GM19025 (cell line): Measurements from ENCODE around the gene DNMT3A.
A peak's percentile ranks its signal among the peaks of the same experiment; 100 is the strongest.

Experiments
- ATAC-seq: cut with Tn5 transposase; IDR thresholded peaks from one replicate; pipeline ENCODE4 v1.9.1; 2021; ENCODE audit warnings: mild to moderate bottlenecking, low read depth, moderate library complexity; ENCODE audit not compliant: unreplicated experiment

DNMT3A gene

GRCh38 chr2:25308599-25308998 lies 33.1 kb downstream of the DNMT3A start:
- no peak for ATAC-seq

DNA sequence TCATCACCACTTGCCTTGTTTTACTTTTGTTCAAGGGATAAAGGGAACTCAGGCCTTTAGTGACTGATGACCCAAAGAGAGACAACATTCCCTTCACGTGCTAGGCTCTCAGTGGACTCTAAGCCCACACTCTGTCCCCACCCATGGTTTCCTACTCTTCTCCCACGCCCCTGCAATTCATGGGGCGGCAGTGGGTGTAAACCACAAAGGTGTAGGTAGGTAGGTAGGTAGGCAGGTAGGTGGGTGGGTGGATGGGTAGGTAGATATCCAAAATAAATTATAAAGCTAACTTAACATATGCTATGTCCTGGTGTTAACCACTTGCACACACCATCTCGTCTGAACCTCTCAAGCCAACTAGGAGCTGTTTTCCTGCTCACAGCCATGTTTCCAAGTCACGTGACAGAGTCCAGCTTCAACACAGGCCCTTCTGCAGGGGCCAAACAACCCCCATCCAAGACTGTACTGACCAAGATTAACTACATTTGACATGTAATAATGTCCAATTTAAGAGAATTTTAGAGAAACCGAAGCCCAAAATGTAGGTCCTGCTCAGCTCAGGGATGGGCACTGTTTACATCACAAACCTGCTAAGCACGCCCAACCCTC lies 33.7 kb downstream of the DNMT3A start:
- ATAC-seq, result no peak

DNA sequence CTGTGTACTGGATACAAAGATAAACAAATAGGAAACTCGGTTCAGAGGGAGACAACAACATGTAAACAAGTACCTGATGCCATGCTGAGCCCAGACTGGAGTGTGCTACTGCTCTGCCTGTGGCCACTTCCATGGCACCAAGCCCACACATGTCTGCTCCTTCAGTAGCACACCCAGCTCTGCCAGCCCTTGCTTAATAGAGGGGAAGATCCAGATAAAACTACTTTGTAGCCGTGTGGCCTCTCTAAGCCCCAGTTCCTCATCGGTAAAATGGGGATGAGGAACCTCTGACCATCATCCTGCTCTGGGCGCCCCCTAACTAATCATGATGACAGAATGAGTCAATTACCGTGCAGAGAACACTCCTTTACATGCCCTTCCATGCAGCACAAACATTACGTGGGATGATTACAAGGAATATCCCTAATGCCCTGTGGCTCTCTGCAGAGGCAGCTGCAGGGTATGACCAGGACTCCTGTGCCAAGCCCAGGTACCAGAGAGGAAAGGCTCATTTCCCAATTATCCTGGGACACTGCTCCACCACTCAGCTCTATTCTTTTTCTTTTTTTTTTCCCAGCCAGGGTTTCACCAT lies 34.9 kb downstream of the DNMT3A start:
- ATAC-seq, result no peak

GRCh38 chr2:25305775-25306174 lies 36.0 kb downstream of the DNMT3A start:
- no peak for ATAC-seq

- ATAC-seq, result no peak
Observed at GRCh38 chr2:25304826-25305596, 36.7 kb downstream of the DNMT3A start.

- no peak for ATAC-seq
Observed at GRCh38 chr2:25304321-25304720, 37.4 kb downstream of the DNMT3A start.

GRCh38 chr2:25303633-25304236 lies 38.0 kb downstream of the DNMT3A start:
- no peak for ATAC-seq

DNA sequence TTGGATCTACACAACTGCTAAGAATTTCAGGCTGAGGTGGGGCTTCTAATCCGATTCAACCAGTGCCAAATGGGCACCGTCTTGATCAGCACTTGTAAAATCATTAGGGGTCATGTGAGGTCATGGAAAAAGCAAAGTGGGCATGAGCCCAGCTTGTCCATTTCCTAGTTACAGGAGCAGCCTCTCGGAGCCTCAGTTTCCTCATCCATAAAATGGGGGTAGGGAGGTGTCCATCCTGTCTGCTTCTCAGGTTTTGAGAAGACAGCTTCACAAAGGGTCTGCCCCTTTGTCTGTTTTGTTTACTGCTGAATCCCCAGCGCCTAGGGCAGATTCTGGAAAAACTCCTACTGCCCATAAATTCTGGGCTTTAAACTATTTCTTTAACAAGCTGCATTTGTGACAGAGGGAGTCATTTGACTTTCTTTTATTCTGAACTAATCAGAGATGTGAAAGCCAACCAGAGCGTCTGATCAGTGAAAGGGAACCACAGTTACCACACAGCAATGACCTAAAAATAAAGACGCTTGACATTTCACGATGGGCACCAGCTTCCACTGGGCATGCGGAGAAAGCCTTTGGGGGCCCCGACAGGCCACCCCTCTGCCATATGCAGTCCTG lies 38.9 kb downstream of the DNMT3A start:
- ATAC-seq, result no peak

DNA sequence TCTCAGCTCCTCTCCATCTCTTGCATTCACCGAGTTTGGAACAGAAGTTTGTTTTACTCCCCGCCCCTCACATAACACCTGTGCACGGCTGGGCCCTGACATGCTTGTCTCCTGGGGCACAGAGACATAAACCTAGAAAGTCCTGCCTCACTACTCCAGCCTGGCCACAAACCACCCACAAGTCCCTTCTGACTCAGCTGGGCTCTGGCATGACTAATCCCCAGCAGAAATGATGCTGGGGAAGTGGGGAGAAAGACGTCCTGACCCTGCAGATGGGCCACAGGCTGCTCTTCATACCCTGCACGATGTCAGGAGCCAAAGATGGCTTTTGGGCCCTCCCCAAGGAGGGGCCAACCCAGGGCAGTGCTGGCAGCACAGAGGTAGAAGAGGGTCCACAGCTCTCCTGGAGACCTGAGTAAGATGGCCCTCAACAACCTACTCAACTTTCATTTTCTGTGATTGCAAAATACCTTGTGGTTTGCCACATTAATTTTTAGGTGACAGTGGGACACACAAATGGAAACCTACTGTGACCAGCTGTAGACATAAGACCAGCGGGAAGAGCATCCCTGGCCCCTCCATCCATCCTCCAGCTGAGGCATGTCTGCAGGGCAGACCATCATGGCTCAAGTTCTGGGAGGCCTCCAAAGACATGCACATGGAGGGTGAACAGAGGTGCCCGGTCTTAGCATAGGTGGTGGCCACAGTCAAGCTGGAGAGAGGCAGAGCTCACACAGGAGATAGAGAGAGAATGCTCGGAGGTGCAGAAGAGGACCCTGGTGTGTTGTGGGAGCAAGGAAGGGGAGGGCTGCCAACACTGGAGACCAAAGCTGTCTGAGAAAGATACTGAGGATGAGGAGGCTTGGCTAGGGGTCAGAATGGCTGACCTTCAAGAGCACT lies 40.0 kb downstream of the DNMT3A start:
- ATAC-seq, result peak; percentile 95

DNA sequence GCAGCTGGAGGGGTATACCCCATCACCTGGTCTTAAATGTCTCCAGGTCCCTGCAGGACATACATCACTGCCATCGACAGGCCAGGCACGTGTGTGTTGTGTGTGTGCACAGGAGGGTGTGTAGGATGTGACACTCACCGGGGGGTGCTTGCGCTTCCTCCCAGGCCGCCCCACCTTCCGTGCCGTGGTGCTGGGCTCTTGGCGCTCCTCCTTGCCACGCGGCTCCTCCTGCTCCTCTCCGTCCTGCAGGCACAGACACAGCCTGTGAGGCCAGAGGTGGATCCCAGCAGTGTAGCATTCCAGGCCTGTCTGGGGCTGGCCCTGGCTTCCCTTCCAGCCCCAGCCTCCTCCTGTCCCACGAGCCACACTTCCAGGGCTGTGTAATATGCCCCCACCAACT lies 41.7 kb downstream of the DNMT3A start:
- ATAC-seq, result no peak

GRCh38 chr2:25298776-25299431 lies 42.8 kb downstream of the DNMT3A start:
- ATAC-seq, result no peak

- ATAC-seq, result no peak
Observed at GRCh38 chr2:25297738-25298137, 44.0 kb downstream of the DNMT3A start.

GRCh38 chr2:25295621-25296020 lies 46.1 kb downstream of the DNMT3A start:
- no peak for ATAC-seq

GRCh38 chr2:25294573-25295462 lies 46.9 kb downstream of the DNMT3A start:
- peak; percentile 77 for ATAC-seq

GRCh38 chr2:25293958-25294562 lies 47.7 kb downstream of the DNMT3A start:
- no peak for ATAC-seq

DNA sequence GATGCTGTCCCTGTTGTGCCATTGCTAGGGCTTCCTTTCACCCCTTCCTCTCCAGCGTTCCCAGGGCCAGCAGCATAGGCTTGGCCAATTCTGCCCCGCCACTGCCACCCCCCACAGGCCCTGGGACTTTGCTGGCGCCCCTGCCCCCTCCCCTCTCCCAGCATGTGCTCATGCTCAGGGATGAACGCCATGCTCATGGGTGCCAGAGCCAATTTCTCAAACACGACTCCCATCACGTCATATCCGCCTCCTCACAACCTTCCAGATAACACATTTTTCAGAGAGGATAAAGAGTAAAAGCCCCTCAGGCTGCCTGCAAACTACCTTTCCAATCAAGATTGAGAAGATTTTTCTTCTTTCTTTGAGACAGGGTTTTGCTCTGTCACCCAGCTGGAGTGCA lies 48.6 kb downstream of the DNMT3A start:
- ATAC-seq, result no peak

- ATAC-seq, result no peak
Observed at GRCh38 chr2:25292408-25292807, 49.3 kb downstream of the DNMT3A start.

DNA sequence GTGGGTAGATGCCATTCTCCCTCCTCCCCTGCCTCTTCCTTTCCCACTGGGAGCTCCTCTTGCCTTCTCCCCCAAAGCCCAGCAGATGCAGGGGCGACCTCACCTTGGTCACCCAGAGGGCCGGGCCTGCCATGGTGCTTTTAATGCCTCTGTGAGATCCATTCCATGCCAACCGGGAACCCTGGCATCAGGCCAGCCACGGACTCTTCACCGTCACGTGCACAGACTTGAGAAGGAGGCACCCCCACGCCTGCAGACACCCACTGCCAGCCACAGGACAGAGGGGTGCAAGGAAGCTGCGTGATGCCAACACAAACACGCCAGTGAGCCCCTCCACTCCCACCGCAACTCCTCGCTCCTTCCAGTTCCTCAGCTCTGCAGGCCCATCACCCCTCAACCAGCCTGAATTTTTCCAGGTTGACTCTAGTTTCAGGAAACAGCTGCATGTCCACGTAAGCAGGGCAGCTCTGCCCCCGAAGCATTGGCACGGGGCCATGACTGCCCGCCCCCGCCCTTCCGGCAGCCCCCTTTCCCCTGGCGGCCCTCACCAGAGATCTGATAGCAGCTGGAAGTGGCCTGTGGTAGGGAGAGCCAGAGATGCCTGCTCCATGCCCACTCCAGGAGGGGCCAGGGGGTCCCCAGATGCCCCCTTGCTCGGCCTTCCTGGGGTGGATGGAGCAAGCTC lies 50.8 kb downstream of the DNMT3A start:
- ATAC-seq, result no peak
